Measurements from ENCODE around the gene BLM.

GRCh38 chr15:90789462-90789861, 72.3 kb downstream of the BLM start:
- TF ChIP-seq EZH2phosphoT487 (IDR thresholded peaks at IDR 0.05; ENCODE audit: borderline replicate concordance) (no peak), CTCF (conservative IDR thresholded peaks at IDR 0.05; ENCODE audit: low read length) (no peak)
